ENCODE results near the gene RGSL1.

The RGSL1 gene

DNA sequence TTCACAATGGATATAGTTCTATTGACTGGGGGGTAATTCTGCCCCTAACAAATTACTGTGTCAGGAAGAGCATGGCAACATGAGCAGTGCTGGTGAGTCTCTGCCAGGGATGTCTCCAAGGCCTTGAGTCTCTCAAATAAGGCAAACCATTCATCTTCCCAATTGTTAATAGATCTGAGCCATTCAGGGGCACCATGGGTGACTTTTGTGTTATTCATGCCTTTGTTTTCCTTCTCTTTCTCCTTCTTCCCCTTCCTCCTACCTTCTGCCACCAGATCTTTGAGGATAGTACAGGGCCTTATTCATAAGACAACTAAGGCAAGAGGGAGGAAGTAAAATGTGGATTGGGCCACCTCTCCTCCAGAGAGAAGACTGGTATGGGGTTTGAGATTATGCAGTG is at the start of gene RGSL1:
Gene RGSL1, plus strand, starts transcription at position 60 of the 400 bp plus-strand sequence. Its CDS starts 20 bp downstream, at position 80.
- Mint-ChIP-seq H3K4me1 (peaks cover 6% of the 10 kb centered on the region), H3K36me3 (no peaks in the 10 kb centered on the region), H3K27ac (no peak within 1 kb of the TSS), H3K4me3 (no peak within 1 kb of the TSS), H3K9me3 (no peaks in the 10 kb centered on the region), H3K27me3 (peaks cover 13% of the 10 kb centered on the region)
- no peak for DNase-seq (ENCODE audit: low spot score in 2 of 2)
- ATAC-seq (ENCODE audit: low read depth) = no peak

DNA sequence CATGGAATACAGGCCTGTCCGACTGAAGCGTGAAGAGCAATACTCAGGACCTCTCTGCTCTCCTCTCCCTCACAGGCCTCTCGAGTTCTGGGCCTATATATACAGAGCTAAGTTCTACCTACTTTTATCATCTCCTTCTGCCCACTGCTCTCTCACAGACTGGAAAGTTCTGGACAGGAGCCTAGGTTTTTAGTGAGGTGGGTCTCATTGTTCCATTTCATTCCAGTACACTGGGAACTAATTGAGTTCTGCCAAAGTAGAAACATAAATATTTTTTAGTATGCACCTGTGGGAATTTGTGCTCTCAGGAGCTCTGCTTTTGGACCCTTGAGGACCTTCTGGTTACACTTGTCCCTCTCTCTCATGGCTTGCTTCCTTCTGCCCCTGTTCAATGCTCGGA is 49.4 kb upstream of the RGSL1 start, which contains the start of gene TEDDM1:
Gene TEDDM1, minus strand, starts transcription at position 101 of the 400 bp plus-strand sequence. CDS start 182 bp downstream, outside the sequence.
- peaks cover 3% of the 10 kb centered on the region for H3K4me1 Mint-ChIP-seq
- H3K9me3 Mint-ChIP-seq = peaks cover 2% of the 10 kb centered on the region
- H3K27ac Mint-ChIP-seq = no peak within 1 kb of the TSS
- H3K4me3 Mint-ChIP-seq = no peak within 1 kb of the TSS
- ATAC-seq (ENCODE audit: low read depth) (no peak), DNase-seq (ENCODE audit: low spot score in 2 of 2) (no peak)
- peaks cover 13% of the 10 kb centered on the region for H3K27me3 Mint-ChIP-seq
- H3K36me3 Mint-ChIP-seq = peaks cover 1% of the 10 kb centered on the region

DNA sequence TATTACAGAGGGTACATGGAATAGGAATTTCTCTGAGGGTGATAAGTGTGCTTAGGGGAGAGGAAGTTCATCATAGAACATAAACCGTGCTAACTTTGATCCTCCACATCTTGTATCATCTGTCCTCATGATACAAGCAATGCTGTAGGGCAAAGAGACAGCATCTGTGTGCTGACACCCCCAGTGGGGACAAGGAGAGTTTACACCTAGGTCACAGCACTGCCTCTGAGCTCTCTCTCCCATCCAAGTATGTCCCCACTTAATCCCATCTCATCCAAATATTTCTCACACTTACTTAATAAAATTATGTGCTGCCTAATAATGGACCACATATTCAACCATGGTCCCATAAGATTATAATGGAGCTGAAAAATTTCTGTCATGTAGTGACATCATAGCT is 45.2 kb upstream of the RGSL1 start:
- peaks cover 5% of the 10 kb centered on the region for H3K9me3 Mint-ChIP-seq

DNA sequence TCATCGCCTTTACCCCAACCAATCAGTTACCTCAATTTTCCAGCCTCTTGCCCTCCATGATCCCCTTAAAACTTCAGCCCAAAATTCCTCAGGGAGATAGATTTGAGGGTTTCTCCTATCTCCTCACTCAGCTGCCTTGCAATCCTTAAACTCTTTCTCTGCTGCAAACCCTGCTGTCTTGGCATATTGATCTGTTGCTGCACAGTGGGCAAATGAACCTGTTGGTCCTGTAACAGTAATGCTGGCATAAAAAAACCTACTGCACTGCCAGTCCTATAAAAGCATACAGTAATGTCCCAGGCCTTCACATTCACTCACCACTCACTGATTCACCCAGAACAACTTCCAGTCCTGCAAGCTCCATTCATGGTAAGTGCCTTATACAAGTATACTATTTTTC is 44.4 kb upstream of the RGSL1 start:
- H3K4me1 Mint-ChIP-seq = no peaks in the 10 kb centered on the region
- peaks cover 5% of the 10 kb centered on the region for H3K9me3 Mint-ChIP-seq
- no peak overlapping the region for H3K27ac Mint-ChIP-seq
- H3K36me3 Mint-ChIP-seq = peaks cover 3% of the 10 kb centered on the region
- DNase-seq (ENCODE audit: low spot score in 2 of 2) (no peak), ATAC-seq (ENCODE audit: low read depth) (no peak)
- peaks cover 16% of the 10 kb centered on the region for H3K27me3 Mint-ChIP-seq
- no peak overlapping the region for H3K4me3 Mint-ChIP-seq

More for the DNA sequence above, 45.2 kb upstream of the RGSL1 start:
- no peak overlapping the region for H3K27ac Mint-ChIP-seq
- no peak for ATAC-seq (ENCODE audit: low read depth)
- peaks cover 16% of the 10 kb centered on the region for H3K27me3 Mint-ChIP-seq
- H3K36me3 Mint-ChIP-seq = peaks cover 3% of the 10 kb centered on the region
- H3K4me3 Mint-ChIP-seq = no peak overlapping the region
- H3K4me1 Mint-ChIP-seq = no peaks in the 10 kb centered on the region
- no peak for DNase-seq (ENCODE audit: low spot score in 2 of 2)

DNA sequence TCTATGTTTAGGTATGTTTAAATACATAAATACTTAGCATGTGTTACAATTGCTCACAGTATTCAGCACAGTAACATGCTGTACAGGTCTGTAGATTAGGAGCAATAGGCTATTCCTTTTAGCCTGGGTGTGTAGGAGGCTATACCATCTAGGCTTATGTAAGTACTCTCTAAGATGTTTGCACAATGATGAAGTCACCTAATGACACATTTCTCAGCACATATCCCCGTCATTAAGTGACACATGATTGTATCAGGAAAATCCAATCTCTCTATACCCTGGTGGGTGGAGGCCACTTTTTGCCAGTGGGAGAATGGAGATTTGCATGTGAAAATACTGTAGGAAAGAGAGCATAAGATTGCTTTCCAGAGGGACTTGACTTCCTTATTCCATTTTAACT is 43.9 kb upstream of the RGSL1 start:
- Mint-ChIP-seq H3K4me3 (no peak overlapping the region), H3K27ac (no peak overlapping the region), H3K4me1 (no peaks in the 10 kb centered on the region), H3K36me3 (peaks cover 3% of the 10 kb centered on the region), H3K27me3 (peaks cover 16% of the 10 kb centered on the region), H3K9me3 (peaks cover 5% of the 10 kb centered on the region)
- no peak for DNase-seq (ENCODE audit: low spot score in 2 of 2)
- no peak for ATAC-seq (ENCODE audit: low read depth)

DNA sequence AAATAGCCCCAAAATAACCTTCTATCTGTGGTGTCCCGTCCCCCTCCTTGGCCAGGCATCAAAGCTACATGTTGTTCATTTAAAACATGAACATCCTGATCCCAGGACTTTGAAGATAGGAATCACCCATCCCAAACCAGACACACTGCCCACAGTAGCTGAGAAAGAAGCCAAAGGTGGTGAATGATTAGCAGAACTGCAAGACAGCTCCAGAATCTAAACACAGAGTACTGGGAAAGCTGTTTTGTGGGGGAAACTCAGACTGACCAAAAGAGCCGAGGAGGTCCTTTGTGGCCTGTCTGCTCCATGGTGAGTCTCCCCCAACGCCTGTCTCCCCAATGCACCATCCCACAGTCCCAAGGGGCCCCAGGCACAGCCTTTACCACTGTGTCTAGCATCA is 42.2 kb upstream of the RGSL1 start:
- Mint-ChIP-seq H3K4me1 (no peaks in the 10 kb centered on the region), H3K9me3 (peaks cover 5% of the 10 kb centered on the region), H3K36me3 (peaks cover 3% of the 10 kb centered on the region), H3K27me3 (peaks cover 16% of the 10 kb centered on the region), H3K4me3 (no peak overlapping the region), H3K27ac (no peak overlapping the region)
- ATAC-seq (ENCODE audit: low read depth) (no peak), DNase-seq (ENCODE audit: low spot score in 2 of 2) (no peak)

DNA sequence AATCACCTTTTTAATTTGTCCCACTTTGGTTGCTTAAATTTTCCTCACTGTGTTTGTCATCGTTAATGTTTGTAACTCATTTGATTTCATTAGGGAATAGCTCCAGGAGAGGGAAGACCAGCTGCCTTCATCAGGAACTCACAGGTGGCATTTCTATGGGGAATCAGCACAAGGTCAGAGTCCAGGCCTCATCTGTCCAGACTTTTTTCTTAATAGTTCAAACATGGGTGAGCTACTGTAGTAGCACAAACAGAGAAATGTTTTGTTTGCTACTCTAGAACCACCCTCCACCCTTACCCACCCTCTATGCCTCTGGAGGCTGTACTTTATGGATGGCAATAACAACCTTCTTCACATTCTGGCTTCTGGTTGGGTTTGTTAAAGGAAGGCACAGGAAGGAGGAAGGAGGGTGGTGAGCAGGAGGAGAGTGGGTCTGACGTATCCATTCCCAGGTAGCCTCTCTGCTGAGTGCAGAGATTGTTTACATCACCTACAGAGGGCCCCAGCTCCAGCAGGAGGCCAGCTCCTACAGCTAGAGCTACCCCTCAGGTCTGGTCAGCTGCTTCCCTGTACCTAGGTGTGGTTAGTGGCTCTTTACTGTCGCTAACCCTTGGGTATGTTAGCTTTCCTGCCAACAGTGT is 41.4 kb upstream of the RGSL1 start:
- H3K4me3 Mint-ChIP-seq = no peak overlapping the region
- ATAC-seq (ENCODE audit: low read depth) (no peak), DNase-seq (ENCODE audit: low spot score in 2 of 2) (no peak)
- peaks cover 16% of the 10 kb centered on the region for H3K27me3 Mint-ChIP-seq
- H3K36me3 Mint-ChIP-seq = peaks cover 3% of the 10 kb centered on the region
- no peaks in the 10 kb centered on the region for H3K4me1 Mint-ChIP-seq
- H3K9me3 Mint-ChIP-seq = peaks cover 5% of the 10 kb centered on the region
- H3K27ac Mint-ChIP-seq = no peak overlapping the region

DNA sequence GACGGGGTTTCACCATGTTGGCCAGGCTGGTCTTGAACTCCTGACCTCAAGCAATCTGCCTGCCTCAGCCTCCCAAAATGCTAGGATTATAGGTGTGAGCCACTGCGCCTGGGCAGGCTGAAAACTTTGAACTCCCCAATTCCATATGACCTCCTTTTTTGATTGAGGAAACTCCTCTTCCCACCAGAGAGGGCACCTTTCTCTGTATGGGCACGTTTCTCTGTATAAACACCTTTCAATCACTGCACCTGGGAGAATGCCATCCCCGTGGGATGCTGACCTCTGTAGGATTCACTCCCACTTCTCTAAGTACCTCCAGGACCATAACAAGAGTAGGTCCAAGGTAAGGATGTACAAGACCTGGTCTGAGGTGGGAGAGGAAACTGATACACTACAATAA is 39.8 kb upstream of the RGSL1 start:
- peaks cover 19% of the 10 kb centered on the region for H3K27me3 Mint-ChIP-seq
- ATAC-seq (ENCODE audit: low read depth) = no peak
- H3K9me3 Mint-ChIP-seq = peaks cover 5% of the 10 kb centered on the region
- H3K4me1 Mint-ChIP-seq = no peaks in the 10 kb centered on the region
- no peak for DNase-seq (ENCODE audit: low spot score in 2 of 2)
- no peak overlapping the region for H3K4me3 Mint-ChIP-seq
- peaks cover 3% of the 10 kb centered on the region for H3K36me3 Mint-ChIP-seq
- no peak overlapping the region for H3K27ac Mint-ChIP-seq

DNA sequence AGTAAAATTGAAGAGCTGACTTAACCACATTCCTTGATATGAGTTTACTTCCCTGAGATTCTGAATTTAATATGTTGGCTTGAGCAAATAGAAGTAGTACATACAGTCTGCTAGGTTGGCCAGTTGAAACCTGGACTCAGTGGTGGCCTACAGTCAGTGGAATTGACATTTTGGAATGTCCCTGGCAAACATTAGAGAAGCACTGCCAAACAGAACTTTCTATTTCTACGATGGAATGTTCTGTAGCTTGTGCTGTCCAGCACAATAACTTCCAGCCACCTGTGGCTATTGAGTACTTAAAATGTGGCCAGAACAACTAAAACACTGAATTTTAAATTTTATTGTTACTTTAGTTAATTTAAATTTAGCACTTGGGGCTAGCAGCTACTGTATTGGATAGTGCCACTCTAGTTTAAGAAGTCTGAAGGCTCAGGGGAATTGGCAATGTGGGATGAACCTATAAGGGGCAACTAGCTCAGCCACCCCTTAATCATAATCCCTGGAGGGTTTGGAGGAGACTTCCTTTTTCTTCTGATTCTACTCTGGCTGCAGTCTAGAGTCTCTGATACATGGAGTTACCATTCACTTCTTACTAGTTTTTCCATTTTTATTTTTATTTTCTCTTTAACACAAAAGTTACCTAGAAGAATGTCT is 39.2 kb upstream of the RGSL1 start:
- ATAC-seq (ENCODE audit: low read depth) = no peak
- H3K36me3 Mint-ChIP-seq = peaks cover under 1% of the 10 kb centered on the region
- H3K4me3 Mint-ChIP-seq = no peak overlapping the region
- no peak for DNase-seq (ENCODE audit: low spot score in 2 of 2)
- no peak overlapping the region for H3K27ac Mint-ChIP-seq
- peaks cover 19% of the 10 kb centered on the region for H3K27me3 Mint-ChIP-seq
- no peaks in the 10 kb centered on the region for H3K4me1 Mint-ChIP-seq
- H3K9me3 Mint-ChIP-seq = peaks cover 1% of the 10 kb centered on the region

DNA sequence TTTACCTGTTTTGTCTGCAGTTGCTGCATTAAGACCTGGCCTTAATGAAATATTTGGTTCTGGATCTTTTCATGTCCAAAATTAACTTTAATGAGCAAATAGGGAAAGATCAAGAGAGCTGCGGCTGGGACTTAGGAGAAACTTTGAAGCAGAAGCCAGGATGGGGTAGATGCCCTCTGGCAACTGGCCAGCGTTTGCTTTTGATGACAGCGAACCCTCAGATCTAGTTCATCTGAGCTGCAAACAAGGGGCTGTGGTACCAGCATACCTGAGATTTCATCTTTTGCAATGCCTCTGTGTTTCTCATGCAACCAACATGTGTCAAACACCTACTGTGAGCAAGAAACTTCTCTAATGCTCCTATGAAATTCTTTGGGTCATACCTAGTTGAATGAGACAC is 36.5 kb upstream of the RGSL1 start:
- no peaks in the 10 kb centered on the region for H3K36me3 Mint-ChIP-seq
- peaks cover 13% of the 10 kb centered on the region for H3K27me3 Mint-ChIP-seq
- H3K4me1 Mint-ChIP-seq = no peaks in the 10 kb centered on the region
- ATAC-seq (ENCODE audit: low read depth) = no peak
- no peak for DNase-seq (ENCODE audit: low spot score in 2 of 2)
- H3K27ac Mint-ChIP-seq = no peak overlapping the region
- H3K4me3 Mint-ChIP-seq = no peak overlapping the region
- no peaks in the 10 kb centered on the region for H3K9me3 Mint-ChIP-seq

DNA sequence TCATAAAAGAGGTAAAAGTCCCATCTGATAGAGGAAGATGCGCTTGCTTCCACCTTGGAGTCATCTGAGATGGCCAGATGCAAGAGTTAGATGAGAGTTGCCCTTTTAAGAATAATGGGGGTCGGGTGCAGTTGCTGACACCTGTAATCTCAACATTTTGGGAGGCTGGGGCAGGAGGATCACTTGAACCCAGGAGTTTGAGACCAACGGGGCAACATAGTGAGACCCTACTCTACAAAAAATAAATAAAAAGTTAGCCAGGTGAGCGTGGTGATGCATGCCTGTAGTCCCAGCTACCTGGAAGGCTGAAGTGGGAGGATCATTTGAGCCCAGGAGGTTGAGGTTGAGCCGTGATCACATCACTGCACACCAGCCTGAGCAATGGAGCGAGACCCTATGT is 36.0 kb upstream of the RGSL1 start:
- H3K9me3 Mint-ChIP-seq = no peaks in the 10 kb centered on the region
- ATAC-seq (ENCODE audit: low read depth) (no peak), DNase-seq (ENCODE audit: low spot score in 2 of 2) (no peak)
- H3K4me1 Mint-ChIP-seq = no peaks in the 10 kb centered on the region
- H3K36me3 Mint-ChIP-seq = no peaks in the 10 kb centered on the region
- H3K4me3 Mint-ChIP-seq = no peak overlapping the region
- no peak overlapping the region for H3K27ac Mint-ChIP-seq
- peaks cover 12% of the 10 kb centered on the region for H3K27me3 Mint-ChIP-seq

DNA sequence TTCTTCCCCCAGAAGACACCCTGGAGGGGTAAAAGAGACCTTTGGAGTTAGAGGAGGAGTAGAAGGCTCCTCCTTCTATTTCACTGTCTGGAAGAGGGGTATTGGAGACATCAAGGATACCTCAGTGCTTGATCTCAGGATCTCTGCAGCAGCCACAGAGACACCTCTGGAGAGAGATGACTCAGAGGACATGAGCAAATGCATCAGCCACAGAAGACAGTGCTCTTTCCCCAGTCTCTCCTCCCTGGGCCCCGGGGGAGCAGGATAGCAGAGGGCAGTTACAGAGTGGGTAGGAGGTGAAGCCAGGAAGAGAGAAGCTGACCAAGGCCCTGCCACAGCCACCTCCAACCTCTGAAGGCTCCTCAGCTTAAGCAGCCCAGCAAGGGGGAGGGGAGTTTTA is 34.2 kb upstream of the RGSL1 start:
- Mint-ChIP-seq H3K27me3 (peaks cover 7% of the 10 kb centered on the region), H3K4me3 (no peak overlapping the region), H3K9me3 (no peaks in the 10 kb centered on the region), H3K4me1 (no peaks in the 10 kb centered on the region), H3K36me3 (no peaks in the 10 kb centered on the region), H3K27ac (no peak overlapping the region)
- DNase-seq (ENCODE audit: low spot score in 2 of 2) = no peak
- ATAC-seq (ENCODE audit: low read depth) = no peak

DNA sequence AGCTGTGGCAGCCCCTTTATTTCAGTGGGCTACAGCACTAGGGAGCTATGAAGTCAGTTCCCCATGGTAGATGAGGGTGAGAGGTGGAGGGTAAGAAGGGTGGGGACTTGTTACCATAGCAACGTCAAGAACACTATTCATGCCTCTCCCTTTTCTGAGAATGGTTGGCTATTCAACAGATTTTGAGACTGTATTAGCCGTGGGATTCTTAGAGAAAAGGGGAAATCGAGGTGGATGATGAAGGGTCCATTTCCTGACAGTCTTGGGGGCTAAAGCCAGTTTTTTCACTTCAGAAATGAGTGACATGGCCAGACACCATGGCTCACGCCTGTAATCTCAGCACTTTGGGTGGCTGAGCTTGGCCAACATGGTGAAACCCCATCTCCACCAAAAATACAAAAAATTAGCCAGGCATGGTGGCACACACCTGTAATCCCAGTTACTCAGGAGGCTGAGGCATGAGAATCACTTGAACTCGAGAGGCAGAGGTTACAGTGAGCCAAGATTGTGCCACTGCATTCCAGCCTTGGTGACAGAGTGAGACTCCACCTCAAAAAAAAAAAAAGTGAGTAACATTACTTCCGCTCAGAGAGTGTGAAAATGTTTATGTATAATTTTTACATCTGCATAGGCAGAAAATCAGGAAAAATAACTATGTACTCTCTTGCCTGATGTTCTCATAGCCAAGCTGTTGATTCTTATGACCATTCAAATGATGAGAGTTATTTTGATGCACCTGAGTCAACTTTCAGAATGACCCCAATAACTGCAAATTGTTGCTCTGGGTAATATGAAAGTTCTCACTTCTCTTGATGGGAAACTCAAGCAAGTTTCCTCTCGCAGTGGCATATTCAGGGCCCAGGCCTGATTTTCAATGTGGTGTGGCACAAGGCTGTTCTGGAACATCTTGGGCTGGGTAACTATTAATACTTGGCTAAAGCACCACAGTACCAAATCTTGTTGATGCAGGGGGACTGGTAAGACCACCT is 23.2 kb upstream of the RGSL1 start:
- Mint-ChIP-seq H3K4me3 (no peak overlapping the region), H3K4me1 (peaks cover 9% of the 10 kb centered on the region), H3K27me3 (no peaks in the 10 kb centered on the region), H3K9me3 (no peaks in the 10 kb centered on the region), H3K36me3 (no peaks in the 10 kb centered on the region), H3K27ac (no peak overlapping the region)
- DNase-seq (ENCODE audit: low spot score in 2 of 2) (no peak), ATAC-seq (ENCODE audit: low read depth) (no peak)

DNA sequence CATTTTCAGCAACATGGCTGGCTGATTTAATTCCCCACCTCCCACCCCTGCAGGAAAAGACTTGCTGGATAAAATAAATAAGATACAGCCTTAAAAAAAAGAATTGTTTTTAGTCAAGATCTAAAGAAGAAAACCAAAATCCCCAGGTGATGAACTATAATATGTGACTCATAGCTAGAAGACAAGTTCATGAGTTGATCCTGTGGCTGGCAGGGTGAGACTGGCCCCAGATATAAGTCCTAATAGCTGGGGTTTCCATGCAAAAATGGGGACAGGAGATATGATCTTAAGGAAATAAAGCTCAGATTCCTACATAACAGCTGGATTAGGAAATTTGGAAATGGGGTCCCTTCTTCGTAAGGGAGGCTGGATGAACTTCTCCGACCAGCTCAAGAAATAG is 21.9 kb upstream of the RGSL1 start:
- Mint-ChIP-seq H3K36me3 (no peaks in the 10 kb centered on the region), H3K27ac (no peak overlapping the region), H3K27me3 (no peaks in the 10 kb centered on the region), H3K4me3 (no peak overlapping the region), H3K9me3 (no peaks in the 10 kb centered on the region), H3K4me1 (peaks cover 9% of the 10 kb centered on the region)
- ATAC-seq (ENCODE audit: low read depth) (no peak), DNase-seq (ENCODE audit: low spot score in 2 of 2) (no peak)

All from memory B cell (primary cell).